NCI-H1417 treated with DMSO at 0.1 percent for 48 hours (cell line): Measurements from ENCODE around the gene ADORA2A.

ENCODE experiments used
- DNase-seq: peaks from one replicate; lab custom pipeline; 2025; lab: John Stamatoyannopoulos, UW

Gene ADORA2A

DNA sequence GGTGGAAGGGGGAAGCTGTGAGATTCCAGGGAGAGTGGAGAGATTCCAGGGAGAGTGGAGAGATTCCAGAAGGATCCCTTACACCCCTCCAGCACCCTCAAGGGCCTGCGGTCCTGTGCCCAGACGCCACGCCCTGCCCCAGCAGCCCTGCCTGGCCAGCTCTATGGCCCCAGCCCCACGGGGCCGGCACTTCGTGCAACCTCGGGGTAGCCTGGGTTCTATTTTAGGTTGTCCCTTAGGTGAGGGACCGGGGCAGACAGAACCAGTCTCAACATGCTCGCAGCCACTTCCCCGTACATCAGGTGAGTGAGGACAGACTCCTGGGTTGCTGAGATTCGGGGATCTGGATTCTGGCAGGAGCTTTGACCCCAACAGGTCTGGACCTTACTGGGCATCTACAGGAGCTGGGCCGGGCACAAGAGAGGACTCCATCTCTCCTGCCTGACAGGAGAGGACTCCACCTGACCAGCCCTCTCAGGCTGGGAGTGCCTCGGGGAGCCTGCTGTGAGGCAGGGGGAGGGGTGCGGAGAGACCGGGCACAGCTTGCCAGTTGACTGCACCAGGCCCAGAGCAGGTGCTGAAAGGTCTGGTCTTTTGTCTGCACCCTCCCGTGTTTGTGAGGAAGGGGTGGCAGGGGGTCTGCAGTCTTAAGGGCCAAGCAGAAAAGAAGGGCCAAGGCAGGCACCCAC, 8.5 kb upstream of the ADORA2A start:
- DNase-seq: no peak

DNA sequence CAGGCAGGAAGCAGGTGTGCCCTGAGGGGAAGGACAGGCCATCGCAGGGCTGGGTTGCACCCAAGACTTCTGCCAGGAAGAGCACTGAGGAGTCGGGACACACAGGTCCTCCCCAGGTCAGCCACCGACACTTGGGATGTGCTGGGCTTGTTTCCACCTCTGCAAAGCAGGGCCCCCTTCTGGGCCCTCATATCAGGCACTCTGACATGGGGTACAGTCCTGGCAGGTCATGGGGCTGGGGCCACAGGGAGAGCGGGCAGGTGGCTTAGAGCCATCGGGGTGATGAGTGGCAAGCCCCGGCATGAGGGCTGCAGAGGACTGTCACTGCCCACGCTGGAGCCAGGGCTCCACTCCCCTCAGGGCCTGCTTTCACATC, 7.9 kb upstream of the ADORA2A start:
- DNase-seq: no peak

DNA sequence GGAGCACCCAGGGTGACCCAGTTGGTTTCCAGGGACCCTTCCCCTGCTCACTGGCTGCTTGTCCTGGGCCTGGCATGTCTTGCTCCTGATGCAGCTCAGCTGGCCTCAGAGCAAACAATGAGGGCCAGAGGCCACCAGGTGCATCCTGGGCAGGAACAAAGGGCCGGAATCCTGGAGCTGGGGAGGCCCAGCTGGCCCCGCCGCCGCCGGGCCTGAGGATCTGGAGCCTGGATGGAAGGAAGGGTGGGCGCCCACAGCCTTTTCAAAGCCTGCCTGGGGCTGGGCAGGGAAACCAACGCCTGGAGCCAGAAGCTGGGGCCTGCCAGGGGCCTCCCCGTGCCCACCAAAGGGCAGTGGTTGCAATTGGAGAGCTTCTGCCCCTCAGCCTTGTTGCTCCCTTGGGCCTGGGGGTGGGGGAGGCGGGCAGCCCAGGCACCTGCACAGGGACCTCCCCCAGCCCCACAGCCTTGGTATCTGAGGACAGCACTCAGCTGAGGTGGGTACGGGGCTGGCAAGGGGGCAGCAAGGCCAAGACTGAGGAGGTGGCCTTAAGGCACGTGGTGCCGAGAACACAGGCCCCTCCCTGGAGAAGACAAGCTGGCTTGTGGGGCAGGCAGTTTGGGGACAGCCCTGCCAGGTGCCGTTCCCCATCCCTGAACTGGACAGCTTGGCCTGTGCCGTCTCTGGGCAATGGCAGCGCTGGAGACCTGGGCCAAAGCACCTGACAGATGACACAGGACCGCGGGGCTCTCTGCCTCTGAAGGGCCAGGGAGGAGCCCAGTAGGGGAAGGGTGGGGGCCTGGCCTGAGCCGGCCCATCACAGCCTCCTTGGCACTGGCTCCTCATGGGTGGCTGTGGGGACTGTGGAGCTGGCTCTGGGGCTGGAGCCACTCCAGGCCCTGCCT, 7.1 kb upstream of the ADORA2A start:
- no peak for DNase-seq

DNA sequence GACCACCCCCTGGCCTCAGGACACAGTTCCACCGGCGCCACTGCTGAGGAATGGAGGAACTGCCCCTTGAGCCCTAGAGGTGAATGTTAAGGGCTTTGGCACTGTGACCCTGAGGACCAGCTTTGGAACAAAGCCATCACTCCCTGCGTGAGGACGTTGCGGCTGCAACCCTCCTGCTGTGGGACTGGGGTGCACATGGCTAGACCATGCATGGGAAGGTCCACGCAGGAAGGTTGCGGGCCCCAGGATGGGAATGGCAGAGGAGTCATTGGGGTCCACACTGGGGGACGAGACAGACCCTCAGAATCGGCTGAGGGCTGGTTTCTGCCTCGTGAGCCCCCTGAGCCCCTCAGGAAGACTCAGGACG, 6.4 kb upstream of the ADORA2A start:
- DNase-seq: no peak

DNA sequence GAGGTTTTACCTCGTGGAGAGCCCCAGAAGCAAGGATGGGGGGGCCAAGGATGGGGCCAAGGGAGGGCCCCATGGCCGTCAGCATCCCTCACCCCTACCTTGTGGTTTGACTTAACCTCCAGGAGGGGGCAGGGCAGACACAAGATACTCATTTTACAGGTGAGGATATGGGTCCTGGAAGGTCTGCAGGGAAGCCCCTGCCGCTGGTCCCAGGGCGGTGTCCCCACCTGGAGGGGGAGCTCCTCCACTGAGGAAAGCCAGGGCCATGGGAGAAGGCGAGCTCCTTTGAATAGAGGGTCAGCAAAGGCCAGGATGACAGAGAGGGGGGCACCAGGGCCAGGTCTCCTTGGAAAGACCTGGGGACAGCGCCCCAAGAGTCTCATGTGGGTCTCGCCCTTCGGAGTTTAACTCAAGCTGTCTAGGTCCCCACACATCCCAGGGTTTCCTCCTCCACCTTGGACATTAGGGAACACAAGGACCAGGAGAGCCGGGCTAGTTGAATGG, 5.9 kb upstream of the ADORA2A start:
- no peak for DNase-seq

DNA sequence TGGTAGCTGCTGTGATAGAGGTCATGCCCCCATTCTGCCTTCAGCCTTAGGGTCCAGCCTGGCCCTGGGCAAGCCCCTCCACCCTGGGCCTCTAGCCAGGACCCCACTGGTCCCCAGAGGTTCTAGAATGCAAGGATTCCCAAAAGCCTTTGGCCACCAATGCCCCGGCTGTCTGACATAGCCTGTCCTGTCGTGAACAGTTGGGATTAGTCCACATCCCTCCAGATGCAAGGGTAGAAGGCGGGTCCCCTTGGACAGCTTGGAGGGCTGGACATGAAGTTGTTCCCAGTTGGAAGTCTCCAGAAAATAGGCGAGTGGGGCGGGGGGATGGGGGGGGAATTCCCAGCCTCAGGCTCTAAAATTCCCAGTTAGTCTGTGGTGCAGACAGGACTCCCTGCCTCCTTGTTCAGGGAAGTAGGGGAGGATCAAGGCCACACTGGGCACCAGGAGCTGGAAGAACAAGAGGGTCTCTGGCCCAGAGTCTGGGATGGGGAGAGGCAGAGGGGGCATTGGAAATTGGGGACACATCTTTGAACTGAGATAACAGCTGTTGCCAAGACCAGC, 5.2 kb upstream of the ADORA2A start:
- DNase-seq: no peak

DNA sequence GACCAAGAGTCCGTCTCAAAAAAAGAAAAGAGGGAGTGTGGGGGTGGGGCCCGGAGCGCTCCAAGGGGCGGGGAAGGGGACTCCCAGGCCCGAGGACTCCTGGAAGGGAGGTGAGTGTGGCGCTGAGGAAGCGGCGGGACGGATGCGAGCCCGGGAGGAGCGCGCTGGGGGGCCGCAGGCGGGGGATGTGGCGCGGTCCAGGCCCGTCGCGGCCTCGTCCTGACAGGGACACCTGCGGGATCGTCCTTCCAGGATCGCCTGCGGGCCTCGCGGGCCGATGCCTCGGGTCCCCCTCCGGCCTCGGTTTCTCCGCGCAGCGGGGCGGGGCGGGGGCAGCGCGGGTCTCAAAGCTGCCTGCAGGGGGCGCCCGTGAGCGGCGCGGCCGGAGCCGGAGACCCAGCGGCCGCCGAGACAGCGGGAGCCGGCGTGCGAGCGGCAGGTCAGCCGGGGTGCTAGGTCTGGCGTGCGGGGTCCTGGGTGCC, 3.8 kb upstream of the ADORA2A start:
- DNase-seq: no peak

DNA sequence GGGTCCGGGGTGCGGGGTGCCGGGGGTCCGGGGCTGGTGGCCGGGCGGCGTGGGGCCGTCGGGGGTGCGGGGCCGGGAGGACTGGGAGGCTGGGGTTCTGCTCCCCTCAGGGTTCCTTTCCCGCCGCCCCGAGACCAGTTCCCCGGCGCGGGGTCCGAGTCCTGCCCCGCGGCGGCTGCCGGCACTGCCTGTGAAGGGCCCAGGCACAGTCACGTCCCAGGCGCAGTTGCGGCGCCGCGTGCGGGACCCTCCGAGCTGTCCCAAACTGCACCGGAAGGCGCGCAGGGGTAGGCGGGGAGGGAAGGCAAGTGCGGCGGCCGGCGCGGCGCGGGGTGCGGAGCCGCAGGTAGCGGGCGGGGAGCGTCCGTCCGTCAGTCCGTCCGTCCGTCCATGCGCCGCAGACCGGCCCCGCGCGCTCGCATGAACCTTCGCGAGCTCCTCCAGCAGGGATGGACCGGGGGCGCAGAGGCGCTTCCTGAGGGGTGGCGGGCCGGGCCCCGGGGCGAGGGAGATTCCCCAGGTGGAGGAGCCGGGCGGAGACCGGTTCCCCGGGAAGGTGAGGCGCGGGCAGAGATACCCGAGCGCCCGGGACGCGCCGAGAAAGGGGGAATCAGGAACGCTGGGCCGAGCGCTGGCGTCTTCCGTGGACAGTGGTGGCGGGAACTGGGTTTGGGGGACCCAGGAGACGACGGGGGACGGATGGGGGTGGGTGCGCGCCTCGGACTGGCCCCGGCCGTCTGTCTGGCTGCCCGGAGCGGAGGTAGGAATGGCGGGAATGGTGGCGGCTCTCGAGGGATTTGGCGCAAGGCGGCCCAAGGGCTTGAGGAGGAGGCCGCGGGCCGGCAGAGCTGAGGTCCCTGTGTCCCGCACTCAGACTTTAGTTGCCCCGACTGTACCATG, 3.1 kb upstream of the ADORA2A start:
- no peak for DNase-seq

DNA sequence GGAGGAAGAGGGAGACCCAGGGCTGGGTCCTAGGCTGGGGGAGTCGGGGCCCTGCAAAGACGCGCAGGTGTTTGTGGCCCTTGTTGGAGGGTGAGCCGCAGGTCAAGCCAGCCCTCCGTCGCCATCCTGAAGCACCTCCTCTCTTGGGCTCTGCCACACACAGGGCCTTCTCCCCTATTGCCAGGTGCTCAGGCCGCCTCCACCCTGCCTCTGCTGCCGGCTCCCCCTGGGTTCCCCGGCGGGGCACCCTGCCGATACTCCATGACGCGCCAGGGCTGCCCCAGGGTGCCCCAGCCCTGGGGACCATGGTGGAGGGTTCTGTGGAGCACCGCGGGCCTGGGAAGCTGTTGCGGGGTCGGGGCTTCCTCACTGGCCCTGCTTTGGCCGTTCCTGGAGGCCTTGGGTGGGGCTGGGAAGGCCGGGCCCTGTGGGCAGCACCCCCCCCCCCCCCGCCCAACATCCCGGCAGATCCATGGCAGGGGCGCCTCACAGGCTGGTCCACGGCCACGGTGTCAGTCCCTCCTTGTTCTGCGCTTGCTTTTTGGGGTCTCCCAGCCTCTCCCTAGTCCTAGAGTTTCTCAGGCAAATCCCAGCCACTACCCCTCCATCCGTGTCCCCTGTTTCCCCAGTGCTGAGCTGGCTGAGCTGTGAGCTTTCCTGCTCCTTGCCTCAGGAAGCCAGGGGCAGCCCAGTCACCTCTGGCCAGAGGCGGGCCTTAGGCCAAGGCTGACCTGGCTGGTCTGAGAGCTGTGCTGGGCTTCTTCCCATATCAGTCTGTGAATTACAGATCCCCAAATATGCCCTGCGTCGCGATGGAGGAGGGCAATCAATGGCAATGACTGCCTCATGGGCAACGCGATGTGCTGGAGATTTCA, 2.3 kb upstream of the ADORA2A start:
- no peak for DNase-seq

DNA sequence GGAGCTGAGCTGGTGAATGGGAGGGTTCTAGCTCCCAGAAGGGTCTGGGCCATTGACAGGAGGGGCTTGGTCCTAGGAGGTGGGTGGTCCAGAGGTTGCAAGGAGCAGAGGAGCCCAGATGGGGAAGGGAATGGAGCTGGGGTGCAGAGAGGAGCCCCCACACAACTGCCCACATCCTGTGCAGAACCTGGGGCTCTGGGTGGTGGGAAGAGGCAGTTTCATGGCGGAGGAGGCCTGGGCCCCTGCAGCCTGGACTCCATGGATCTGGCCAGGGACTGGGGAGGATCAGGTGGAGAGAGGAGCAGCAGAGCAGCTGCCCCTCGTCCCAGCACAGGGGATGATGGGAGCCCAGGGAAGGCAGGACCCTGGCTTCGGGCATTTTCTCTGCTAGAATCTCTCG, 963 bp upstream of the ADORA2A start:
- no peak for DNase-seq

DNA sequence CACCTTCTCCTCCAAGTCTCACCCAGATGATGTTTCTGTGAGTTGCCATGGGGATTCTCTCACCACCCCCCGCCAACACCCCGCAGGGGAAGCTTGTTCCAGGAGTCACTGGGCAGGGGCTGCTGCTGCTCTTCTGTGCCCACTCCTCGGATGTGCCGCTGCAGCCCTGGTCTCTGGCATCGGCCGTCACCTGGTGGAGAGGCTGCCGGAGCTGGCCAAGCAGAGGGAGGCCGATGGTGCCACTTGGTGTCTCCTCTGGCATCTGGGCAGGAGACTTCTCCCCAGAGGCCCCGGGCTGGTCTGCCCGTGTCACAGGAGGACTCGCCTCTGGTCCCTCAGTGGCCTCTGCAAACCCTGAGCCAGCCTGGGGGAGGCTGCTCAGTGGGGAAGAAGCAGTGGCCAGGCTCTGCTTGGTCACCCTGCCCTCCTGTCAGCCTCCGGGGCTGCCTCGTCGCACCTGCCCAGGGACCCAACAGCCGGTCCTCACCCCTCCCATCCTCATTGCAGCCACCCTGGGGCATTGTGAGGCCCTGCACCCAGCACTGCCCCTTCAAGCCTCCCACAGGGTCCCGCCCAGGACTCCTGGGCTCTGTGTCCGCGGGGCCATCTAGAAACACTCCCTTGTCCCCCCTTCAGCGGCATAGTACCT, 424 bp upstream of the ADORA2A start:
- DNase-seq: no peak

DNA sequence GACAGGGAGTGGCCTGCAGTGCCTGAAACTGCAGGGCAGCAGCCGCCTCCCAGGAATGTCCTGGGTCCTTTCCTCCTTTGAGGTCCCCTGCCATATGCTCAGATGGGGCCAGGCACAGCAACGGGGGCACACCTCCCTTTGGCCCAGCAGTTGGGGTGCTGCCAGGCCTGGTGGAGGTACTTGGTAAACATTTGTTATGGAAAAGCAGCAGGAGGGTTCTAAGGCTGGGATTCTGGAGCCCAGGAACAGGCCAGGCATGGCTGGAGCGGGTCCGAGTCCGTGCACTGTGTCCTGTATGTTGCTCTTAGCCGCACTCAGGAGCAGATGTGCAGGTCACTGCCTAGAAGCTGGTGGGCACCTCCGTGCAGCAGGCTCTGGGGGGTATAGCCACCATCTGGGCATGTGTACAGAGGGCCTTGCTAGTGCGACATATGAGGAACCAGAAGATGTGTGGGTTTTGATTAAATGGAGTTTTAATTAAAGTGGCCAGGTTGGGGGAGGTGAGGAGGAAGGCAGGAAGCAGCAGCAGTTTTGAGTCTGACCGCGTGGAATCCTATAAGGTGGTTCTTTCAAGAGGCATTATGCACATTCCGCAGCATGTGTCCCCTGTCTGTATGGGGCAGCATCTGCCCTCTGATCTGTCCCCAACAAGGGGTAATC, 1.5 kb downstream of the ADORA2A start:
- no peak for DNase-seq

DNA sequence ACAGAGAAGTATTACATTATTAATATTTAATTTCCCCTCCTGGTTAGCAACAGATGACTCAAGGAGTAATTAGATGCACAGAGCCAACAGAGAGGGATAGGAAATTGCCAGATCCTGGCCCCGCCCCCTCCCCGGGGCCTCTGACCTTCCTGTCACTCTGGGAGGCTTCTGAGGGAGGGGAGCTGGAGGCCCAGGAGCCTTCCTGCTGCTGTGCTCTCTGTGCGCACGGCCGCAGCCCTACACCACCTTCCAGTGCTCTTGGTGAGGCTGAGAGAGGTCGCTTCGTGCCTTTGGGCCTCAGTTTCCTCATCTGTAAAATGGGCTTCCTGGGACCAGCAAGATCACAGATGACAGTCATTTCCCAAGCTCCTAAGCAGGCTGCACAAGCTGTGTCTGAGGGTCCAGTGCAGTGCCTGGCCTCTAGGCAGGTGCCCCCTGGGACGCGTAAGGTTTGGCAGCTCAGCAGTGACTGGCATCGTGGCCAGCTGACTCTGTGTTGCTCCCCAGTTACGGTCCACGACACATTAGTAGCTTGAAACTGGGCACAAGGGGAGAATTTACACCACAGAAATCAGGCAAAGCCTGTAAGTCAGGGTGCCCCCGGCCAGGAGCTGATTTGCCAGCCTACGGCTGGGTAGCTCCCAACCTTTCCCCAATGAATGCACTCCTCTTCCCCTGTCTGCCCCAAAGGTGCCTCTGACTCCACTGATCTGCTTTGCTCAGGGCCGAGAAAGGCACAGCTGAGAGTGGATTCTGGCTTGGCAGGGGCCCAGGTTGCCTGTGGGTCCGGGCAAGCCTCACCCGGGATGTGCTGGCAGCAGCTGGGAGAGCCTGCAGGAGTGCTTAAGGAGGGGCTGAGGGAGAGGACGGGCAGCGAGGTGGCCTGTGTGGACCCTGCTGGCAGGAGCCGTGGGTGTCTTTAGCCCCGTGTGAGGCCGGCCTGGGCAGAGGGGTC, 2.3 kb downstream of the ADORA2A start:
- no peak for DNase-seq

DNA sequence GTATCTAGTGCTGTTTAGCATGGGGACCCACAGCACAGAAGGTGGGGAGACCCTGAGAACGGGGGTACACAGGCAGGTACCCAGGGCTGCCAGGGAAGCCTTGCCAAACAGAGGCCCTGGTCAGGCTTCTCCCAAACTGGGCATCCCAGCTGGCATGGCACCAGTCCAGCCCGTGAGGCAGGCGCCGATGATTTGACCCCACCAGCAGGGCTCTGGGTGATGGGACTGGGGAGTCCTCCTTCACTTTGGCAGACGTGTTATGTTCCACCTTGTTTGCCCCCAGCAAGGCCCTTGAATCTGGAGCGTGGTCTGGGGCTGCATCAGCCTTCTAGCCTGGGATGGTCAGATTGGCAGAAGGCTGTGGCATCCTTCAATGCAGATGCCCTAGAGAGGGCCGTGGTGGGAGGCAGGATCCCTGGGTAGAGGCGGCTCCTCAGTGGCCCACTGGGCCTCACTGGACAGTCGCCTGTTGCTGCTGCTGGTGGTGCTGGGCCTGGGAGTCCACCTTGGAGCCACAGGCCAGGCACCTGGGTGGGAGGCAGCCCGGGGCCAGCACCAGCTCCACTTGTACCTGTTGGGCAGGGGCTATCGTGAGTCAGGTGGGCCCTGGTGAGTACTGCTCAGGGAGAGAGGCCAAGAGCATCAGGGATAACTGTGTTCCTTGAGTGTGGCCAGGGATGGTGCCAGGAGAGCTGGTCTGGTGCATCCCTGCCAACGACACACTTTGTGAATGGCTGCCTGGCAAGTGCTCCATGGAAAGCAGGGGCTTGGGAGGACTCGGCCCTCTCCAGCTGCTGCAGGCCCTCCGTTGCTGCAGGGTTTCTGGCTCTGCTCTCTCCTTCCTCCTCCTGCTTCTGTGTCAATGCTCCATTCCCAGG, 3.3 kb downstream of the ADORA2A start:
- no peak for DNase-seq

DNA sequence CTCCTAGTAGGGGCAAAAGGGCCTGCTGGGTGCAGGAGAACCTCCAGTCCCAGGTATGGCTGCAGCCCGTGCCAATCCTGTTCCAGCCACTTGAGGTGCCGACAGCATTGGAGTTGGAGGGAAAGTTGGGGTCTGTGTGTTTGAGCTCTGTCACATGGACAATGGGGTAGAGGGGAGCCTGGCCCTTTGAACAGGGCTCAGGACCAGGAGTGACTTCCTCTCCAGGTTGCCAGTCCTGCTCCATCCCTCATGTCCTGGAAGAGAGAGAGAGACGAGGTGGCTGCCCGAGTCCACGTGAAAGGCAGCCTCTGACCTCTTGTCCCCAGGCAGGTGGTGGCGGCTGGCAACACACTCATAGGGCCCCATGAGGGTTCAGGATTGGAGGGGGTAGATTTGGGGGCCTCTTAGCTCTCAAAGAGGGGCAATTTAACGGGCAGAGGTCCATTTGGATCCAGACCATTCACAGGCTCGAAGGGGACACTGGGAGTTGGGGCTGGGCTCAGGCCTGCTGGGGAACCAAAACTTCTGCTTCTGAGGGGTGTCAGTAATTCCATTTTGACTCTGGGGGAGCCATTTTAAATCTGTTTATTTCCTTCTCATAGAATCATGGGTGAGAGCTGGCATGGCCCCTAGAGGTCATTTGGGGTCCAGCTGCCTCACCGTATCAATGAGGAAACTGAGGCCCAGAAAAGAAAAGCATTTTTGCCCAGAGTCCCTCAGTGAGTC, 4.1 kb downstream of the ADORA2A start:
- no peak for DNase-seq

DNA sequence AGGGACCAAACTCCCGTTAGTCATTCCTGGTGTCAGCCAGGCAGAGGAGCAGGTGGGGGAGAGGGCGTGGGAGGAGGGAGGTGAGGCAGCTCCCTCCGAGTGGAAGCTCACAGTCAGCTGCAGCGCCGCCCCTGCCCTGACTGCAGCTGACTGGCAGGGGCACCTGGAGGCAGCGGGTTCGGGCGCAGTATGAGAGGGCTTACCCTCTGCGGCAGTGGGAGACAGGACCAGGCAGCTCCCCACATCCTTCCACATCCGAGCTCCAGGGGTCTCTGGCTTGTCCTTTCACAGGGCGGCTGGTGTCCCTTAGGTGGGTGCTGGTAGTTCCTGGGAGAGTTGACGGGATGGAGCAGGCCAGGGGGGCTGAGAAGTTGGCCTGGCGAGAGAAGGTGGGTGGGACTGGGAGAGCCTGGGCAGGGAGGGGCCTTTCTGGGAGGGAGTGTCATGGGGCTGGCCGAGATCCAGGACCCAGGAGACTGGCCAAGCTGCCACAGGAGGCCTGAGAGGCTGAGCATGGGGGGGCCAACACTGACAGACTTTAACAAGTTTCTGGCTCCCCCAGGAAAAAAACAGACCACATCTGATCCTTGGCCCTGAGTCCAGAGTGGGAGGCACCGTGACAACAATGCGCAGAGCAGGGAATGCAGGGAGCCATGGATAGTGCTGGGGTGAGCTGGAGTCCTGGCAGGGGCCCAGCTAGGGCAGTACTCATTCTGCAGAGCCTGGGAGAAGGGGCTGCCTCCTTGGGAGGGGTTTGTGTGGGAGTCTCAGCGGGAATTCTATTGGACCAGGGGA, 4.9 kb downstream of the ADORA2A start:
- DNase-seq: no peak
